AG20443 (cell line): Measurements from ENCODE around the gene PRIM1.
A peak's percentile ranks its signal among the peaks of the same experiment; 100 is the strongest.
"Not testable (repeated sequence)": the region's sequence is repeated elsewhere in the genome, so short reads cannot be mapped to it uniquely, and the experiment has no call there.

Source experiments
- DNase-seq: peaks from one replicate; pipeline ENCODE4 v3.0.0; 2012; ENCODE audit warnings: low spot score, mixed read lengths

The PRIM1 gene

DNA sequence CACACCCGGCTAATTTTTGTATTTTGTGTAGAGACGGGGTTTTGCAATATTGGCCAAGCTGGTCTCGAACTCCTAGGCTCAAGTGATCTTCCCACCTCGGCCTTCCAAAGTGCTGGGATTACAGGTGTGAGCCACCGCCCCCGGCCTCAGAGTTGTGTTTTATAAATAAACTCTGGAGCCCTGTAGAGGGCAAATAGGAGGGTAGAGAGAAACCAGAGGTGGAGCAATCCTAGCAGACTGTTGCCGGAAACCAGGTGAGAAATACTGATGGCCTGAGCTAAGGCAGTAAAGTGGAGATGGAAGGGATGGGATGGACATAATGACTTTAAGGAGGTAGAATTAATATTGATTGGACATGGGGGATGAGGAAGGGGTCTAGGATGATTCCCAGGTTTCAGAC lies 8.3 kb upstream of the PRIM1 start:
- no peak for DNase-seq

DNA sequence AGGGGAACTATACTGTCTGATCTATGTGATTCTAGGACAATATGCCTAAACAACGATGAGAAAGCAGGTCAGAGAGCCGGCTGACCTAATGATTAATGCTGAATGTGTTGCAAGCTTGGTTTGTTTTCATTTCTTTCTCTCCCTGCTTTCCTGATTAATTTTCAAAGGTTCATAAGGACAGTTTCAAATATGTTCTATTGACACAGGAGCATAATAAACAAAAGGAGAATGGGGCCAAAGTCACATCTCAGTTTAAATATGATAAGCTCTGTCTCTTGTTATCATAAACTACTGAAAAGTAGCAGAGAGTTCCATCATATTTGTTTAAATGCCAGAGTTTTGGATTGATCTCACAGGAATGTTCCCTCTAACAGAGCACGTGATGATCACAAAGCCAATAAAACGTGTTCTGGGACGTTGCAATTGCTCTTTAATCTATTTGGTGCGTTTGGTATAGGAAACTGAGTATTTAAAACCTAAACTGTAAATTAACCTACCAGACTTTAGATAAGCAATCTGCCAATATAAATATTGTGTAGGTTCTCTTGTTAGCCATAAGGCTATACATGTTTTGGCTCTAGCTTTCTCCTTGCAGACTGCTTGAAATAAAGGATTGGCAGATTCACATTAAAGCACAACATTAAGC lies 7.3 kb upstream of the PRIM1 start:
- DNase-seq: no peak

DNA sequence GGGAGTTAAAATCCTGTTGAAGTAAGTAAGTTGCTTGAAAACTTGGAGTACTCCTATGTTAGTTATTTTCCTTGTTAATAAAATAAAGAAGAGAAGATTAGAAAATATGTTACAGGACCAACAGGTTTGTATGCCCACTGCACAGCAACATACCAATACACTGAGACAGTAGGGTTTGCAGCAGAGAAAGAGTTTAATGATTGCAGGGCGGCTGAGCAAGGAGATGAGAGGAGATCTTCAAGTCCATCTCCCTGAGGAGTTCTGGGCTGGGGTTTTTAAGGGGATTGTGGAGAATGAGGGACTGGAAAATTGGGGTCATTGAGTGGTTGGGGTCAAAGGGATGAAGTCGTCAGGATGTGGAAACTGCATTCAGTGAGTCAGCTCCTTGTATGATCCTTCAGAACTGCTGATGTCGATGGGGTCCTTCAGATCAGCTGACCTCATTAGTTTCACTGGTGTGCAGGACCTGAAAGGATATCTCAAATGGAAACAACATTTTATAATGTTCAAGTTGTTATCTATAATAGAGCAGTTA lies 6.7 kb upstream of the PRIM1 start:
- no peak for DNase-seq

DNA sequence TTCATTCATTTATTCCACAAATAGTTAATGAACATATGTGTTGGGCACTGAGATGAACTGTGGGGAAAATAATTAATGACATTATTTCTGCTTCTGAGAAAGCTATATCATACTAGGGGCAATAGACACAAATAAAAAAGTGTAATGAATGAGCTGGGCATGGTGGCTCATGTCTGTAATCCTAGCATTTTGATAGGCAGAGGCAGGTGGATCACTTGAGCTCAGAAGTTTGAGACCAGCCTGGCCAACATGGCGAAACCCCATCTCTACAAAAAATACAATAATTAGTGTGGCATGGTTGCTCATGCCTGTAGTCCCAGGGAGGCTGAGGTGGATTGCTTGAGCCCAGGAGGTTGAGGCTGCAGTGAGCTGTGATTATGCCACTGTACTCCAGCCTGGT lies 5.8 kb upstream of the PRIM1 start:
- DNase-seq: not testable (repeated sequence)

DNA sequence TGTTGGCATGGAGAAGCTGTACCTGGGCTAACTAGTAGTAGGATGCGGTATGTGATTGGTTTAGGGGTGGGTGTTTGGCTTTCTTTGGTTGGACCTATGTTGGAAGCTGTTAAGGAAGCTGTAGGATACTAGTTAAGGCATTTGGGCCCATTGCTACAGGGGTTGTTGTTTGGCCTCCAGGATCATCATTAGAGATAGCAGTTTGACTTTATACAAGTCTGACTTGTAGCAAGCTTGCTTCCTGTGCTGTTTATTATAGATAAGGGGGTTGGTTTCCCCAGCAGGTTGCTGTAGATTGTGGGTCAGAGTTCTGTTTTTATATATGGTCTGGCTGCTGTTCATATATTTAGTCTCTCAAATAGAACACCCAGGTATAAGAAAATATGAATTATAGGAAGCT lies 1.4 kb upstream of the PRIM1 start:
- DNase-seq: no peak

DNA sequence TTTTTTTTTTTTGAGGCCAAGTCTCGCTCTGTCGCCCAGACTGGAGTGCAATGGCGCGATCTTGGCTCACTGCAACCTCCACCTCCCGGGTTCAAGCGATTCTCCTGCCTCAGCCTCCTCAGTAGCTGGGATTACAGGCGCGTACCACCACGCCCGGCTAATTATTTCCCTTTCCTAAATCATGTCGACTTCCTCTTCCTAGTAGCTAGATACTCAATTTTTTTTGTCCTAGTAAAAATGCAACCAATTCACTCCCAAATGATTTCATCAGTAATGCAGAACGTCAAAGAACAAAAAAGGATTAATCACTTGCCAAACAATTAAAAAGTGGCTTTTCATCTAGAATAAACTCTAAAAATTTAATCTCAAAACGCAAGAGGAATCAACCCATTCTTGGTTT lies 1.5 kb downstream of the PRIM1 start:
- DNase-seq: not testable (repeated sequence)

DNA sequence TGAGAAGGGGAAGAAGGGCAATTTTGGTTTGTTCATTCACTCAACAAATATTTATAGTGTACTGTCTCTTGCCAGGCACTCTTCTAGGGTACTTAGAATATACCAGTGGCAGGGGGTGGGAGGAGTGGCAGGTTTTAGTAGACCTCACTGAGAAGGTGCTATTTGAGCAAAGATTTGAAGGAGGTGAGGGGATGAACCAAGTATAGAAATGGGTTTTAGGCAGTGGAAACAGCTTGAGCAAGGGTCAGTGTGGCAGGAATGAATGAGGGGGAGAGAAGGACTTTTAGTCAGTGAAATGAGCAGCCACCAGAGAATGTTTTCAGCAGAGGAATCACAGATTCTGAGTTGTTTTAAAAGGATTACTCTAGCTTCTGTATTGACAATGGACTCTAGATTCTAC lies 2.3 kb downstream of the PRIM1 start:
- DNase-seq: no peak

DNA sequence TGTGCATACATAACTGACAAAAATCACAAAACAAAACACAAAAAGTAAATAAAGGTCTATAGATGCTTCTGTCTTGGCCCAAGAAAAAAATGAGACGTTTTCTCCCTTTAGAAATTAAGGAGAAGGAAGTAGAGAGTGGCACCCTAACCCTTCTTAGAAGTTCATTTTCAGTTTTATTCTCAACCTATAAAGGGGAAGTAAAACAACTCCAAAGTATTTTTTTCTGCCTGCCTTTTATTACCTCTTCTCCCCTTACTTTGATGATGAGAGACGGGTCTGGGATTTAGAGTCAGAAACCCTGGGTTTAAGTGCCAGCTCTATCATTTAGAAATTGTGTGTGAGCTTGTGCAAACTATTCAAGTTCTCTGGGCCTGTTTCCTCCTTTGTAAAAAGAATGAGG lies 2.8 kb downstream of the PRIM1 start:
- DNase-seq: no peak

DNA sequence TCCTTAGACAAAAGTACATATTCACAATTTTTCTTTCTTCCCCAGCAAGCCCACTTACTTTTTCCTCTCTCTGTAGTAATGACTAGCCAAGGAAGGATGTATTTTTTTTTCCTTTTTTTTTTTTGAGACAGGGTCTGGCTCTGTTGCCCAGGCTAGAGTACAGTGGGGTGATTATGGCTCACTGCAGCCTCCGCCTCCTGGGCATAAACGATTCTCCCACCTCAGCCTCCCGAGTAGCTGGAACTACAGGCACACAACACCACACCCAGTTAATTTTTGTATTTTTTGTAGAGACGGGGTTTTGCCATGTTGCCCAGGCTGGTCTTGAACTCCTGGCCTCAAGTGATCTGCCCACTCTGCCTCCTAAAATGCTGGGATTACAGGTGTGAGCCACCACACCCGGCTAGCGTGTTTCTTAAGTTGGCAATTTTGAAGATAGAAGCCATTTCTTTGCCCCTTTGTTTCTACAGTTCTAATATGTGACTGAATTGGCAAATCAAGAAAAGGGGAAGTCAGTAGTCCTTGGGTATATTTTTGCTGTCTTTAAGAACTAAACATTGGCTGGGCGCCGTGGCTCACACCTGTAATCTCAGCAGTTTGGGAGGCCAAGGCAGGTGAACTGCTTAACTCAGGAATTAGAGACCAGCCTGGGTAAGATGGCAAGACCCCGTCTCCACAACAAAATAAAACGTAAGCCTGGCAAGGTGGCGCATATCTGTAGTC lies 23.8 kb downstream of the PRIM1 start:
- DNase-seq: no peak

DNA sequence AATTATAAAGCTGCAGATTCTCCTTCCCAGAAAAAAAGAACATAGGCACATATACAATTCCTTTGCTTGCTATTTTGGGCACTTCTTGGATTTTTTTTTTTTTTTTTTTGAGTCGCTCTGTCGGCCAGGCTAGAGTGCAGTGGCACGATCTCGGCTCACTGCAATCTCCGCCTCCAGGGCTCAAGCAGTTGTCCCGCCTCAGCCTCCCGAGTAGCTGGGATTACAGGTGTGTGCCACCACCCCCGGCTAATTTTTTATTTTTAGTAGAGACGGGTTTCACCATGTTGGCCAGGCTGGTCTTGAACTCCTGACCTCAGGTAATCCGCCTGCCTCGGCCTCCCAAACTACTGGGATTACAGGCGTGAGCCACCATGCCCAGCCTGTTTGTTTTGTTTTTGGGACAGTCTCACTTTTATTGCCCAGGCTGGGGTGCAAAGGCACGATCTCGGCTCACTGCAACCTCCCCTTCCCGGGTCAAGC lies 25.9 kb downstream of the PRIM1 start:
- not testable (repeated sequence) for DNase-seq

DNA sequence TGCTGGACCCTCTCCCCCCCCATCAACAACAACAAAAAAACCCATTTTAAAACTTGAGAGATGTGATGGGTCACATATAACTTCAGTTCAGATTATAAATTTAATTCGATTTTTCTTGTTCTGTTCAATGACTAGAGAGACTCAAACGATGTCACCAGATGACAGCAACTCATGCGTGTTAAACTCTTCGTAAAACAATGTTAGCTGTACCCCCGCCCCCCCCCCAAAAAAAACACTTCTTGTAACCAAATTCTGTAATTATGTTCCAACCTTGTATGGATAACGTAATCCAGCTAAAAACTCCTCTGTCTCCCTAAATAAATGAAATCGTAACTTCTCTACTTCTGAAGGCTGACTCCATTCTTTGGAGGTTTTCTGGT lies 26.4 kb downstream of the PRIM1 start:
- no peak for DNase-seq

DNA sequence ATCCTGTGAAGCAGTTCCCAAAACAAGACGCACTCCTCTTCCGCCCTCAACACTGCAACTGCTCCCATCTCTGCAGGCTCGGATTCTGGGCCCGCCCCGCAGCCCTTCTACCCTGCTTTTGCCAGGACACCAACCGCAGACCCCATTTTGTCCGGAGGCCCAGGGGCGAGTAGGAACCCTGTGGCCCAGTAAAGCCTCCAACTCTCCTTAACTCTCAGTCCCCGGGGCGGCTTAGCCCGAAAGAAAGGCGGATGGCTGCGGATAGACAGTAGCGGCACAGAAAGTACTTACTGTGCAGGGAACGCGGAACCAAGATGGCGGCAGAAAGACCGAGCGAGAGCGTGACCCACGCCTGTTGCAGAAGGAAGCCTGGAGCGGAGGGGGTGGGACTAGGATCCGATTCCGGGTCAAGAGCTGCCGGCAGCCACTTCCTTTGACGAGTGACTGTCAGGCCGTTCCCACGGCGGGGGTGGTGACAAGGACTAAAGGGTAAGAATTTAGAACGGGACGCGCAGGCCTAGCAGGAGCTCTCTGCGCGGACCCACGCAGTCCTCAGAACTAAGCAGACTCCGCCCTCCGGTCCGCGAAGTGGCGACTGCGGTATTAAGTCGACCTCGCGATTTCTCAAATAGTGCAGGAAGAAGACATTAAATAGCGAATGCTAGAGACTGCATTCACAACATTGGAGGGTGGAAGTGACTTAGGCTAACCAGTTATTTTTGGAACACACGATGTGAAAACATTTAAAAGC lies 27.0 kb downstream of the PRIM1 start, which contains the start of gene NACA:
Gene NACA, minus strand, starts transcription at position 328 of the 751 bp plus-strand sequence. CDS start 778 bp downstream, outside the sequence.
- DNase-seq: peak; percentile 98

DNA sequence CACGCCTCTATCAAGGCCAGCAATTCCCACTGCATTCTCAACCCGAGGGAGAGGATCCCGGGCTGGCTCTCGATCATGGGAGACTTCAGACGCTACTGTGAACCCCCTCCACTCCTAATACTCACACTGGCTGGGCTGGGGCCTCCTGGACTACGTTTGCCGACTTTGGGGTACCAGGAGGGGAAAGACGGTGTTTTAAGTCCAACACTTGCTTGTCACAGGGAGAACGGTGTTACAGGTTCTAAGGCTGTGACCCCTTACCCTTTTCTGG lies 27.5 kb downstream of the PRIM1 start:
- DNase-seq: no peak

DNA sequence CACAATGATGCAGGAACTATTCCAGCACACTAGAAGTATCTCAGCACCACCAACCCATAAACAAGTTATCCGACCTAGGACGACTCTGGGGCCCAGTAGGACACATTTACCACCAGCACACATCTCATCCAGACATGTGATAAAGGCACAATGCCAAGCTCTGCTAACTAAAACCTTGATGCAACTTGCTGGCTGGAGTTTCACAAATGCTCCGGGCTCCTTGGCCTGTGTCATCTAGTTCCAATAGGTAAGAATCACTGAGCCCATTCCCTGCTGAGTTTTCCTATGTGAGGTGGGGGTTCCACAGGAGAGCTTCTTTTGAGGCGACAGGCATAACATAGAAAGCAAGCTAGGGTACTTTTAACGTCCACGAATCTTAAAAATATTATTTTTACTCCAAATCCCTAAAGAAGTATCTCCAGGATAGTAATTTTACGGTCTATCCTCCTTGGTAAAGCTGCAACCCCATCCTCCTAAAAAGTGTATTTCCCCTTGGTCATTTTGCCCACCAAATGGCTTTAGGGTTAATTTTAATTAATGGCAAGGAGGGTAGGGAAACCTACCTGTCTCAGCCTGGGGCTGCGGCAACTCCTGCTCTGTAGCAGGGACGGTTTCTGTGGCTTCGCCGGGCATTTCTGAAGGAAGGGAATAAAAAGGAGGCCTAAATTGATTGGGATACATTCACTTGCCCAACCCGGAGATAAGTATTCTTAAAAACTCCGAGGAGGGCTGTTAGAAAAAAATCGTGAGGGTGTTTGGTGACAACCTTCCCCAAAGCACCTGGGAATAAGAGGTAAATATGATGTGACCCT lies 28.0 kb downstream of the PRIM1 start:
- peak; percentile 70 for DNase-seq

DNA sequence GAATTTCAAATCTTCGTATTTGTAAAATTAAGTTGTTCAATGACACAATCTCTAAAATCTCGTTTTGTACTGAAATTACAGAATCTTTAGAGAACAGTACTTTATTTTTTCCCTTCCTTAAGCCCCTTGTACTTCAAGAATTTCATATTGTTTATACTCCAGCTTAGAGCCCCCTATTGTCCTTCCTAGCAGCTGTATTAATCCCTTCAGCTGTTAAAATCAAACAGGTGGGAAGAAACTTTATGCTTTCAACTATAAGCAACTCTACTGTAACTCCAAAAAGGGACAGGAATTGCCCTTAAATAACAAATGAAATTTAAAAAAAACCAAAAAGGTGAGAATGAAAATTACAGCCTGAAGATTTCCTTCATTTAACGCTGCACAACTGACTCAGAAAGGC lies 28.8 kb downstream of the PRIM1 start:
- no peak for DNase-seq

DNA sequence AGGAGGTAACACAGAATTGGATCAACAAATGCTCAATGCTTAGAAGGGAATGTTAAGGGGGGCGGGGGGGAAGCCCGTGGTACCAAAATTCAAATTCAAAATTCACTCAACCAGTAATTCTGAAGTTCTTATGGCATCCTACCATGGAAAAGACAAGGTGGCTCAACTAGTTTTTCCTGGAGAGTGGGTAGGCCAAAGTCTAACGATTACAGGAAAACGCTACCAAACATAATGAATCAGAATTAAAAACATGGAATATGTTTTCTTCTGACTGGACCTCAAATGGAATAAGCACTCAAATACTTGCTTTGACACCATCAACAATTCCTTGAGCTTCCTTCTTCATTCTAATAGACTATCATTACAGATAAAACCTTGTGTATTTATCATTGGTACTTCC lies 29.3 kb downstream of the PRIM1 start:
- no peak for DNase-seq

DNA sequence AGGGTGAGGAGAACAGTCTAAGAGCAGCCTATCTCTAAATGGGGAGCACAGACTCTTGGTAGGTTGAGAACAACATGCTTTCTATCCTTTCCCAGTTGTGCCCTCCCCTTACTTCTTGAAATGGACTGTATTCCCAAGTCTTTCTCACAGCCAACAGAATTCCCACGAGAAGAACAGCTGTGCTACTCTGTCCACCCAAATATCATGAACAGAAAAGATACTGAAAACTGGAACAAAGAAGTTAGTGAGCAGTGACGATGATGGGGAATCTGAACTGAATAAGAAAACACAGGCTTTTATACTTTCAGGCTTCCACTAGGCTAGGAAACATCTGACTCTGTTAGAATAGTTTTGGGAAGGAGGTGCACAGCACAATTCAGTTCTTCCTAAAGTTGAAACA lies 30.4 kb downstream of the PRIM1 start:
- DNase-seq: no peak

DNA sequence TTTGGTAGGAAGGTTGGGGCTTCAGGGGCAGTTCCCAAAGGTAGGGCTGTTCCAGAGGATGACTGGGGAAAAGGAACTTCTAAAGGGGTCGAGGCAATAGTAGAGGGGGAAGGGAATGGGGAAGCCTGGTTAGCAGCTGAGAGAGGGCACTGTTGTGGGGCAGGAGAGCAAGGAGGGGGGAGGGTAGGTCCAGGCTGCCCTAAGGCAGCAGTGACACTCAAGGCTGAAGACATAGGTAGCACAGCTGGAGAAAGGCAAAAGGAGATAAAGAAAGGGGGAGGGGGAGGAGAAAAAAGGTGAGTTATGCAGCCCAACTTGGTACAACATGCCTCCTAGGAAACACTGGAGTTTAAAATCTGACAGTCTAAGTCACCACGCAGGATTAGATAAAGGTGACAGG lies 30.9 kb downstream of the PRIM1 start:
- no peak for DNase-seq

DNA sequence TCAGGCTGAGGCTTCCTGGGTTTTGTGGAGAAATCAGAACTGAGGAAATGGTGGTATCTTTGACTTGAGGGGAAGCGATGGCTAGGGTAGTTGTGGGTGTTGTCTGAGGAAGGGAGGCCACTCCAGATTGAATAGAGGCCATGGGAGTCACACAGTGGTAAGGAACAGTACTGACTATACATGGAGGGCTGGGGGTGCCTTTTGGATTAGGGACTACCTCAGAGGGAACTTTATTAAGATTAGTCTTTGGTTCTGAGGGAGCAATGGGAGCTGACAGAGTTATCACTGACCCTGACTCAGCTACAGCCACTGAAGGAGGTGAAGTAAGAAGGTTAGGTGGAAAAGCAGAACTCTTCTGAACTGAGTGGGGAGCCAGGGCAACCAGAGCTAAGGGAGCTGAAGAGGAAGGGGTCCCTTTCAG lies 31.4 kb downstream of the PRIM1 start:
- no peak for DNase-seq

DNA sequence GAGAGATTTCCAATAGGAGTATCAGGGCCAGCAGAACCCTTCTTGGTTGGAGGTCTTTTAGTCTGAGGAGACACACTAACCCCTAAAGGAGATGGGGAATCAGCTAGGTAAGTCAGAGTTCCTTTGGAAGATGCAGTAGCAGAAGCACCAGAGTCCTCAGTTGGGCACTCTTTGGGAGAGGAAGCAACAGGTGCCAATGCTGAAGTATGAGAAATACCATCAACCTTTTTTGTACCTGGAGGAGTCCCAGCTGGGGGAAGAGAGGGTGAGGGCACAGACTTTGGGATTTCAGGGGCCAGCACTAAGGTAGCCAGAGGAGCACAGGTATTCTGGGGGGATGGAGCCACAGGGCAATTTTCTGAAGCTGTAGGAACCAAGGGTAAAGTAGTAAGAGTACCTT lies 33.1 kb downstream of the PRIM1 start:
- no peak for DNase-seq

DNA sequence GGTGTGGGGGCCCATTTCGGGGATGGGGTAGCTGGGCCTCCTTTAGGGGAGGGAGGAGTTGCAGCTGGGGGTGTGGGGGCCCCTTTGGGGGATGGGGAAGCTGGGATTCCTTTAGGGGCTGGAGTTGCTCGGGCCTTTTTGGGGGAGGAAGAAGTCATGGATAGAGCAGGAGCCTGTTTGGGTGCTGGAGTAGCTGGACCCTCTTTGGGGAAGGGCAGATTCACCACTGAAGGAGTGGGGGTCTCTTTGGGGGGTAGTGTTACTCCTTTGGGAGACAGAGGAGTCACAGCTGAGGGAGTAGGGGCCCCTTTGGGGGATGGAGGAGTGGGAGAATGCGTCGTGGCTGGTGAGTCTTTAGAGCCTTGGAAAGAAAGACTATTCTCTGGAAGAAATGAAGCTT lies 33.5 kb downstream of the PRIM1 start:
- no peak for DNase-seq

DNA sequence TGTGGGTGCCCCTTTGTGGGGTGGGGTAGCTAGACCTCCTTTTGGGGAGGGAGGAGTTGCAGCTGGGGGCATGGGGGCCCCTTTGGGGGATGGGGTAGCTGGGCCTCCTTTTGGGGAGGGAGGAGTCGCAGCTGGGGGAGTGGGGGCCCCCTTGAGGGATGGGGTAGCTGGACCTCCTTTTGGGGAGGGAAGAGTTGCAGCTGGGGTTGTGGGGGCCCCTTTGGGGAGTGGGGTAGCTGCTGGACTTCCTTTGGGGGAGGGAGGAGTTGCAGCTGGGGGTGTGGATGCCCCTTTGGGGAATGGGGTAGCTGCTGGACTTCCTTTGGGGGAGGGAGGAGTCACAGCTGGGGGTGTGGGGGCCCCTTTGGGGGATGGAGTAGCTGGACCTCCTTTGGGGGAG lies 34.0 kb downstream of the PRIM1 start:
- no peak for DNase-seq
